ENCODE data around the gene KRT34.
A peak's percentile ranks its signal among the peaks of the same experiment; 100 is the strongest.

Gene KRT34

GRCh38 chr17:41421617-41422016 lies 39.5 kb upstream of the KRT34 start:
- TF ChIP-seq, protein P1, sequence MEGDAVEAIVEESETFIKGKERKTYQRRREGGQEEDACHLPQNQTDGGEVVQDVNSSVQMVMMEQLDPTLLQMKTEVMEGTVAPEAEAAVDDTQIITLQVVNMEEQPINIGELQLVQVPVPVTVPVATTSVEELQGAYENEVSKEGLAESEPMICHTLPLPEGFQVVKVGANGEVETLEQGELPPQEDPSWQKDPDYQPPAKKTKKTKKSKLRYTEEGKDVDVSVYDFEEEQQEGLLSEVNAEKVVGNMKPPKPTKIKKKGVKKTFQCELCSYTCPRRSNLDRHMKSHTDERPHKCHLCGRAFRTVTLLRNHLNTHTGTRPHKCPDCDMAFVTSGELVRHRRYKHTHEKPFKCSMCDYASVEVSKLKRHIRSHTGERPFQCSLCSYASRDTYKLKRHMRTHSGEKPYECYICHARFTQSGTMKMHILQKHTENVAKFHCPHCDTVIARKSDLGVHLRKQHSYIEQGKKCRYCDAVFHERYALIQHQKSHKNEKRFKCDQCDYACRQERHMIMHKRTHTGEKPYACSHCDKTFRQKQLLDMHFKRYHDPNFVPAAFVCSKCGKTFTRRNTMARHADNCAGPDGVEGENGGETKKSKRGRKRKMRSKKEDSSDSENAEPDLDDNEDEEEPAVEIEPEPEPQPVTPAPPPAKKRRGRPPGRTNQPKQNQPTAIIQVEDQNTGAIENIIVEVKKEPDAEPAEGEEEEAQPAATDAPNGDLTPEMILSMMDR (IDR thresholded peaks at IDR 0.05; ENCODE audit: poor library complexity, severe bottlenecking), result no peak
- Histone ChIP-seq H3K4me1 (ENCODE audit: insufficient read depth, poor library complexity, severe bottlenecking) (peaks cover 41% of the 10 kb centered on the region), H3K4me3 (ENCODE audit: severe bottlenecking) (no peak overlapping the region), H3K9me3 (ENCODE audit: severe bottlenecking) (no peaks in the 10 kb centered on the region), H3K36me3 (ENCODE audit: low read depth) (no peaks in the 10 kb centered on the region), H3K27ac (ENCODE audit: poor library complexity, severe bottlenecking) (peak overlapping the region; percentile 82), H3K27me3 (ENCODE audit: insufficient read depth, poor library complexity, severe bottlenecking) (no peaks in the 10 kb centered on the region)
- no peak for DNase-seq (ENCODE audit: low spot score)
- no peak for ATAC-seq (ENCODE audit: low read depth)

GRCh38 chr17:41421116-41421515 lies 39.0 kb upstream of the KRT34 start:
- ATAC-seq (ENCODE audit: low read depth) (peak; percentile 87), DNase-seq (ENCODE audit: low spot score) (no peak)
- Histone ChIP-seq H3K9me3 (ENCODE audit: severe bottlenecking) (no peaks in the 10 kb centered on the region), H3K27ac (ENCODE audit: poor library complexity, severe bottlenecking) (peak overlapping the region; percentile 82), H3K4me3 (ENCODE audit: severe bottlenecking) (no peak overlapping the region), H3K27me3 (ENCODE audit: insufficient read depth, poor library complexity, severe bottlenecking) (no peaks in the 10 kb centered on the region), H3K4me1 (ENCODE audit: insufficient read depth, poor library complexity, severe bottlenecking) (peaks cover 41% of the 10 kb centered on the region), H3K36me3 (ENCODE audit: low read depth) (no peaks in the 10 kb centered on the region)
- TF ChIP-seq, protein P1 (IDR thresholded peaks at IDR 0.05; ENCODE audit: poor library complexity, severe bottlenecking), result no peak

- Histone ChIP-seq H3K27ac (ENCODE audit: poor library complexity, severe bottlenecking) (peak overlapping the region; percentile 82), H3K4me1 (ENCODE audit: insufficient read depth, poor library complexity, severe bottlenecking) (peaks cover 41% of the 10 kb centered on the region), H3K9me3 (ENCODE audit: severe bottlenecking) (no peaks in the 10 kb centered on the region), H3K27me3 (ENCODE audit: insufficient read depth, poor library complexity, severe bottlenecking) (no peaks in the 10 kb centered on the region), H3K36me3 (ENCODE audit: low read depth) (no peaks in the 10 kb centered on the region), H3K4me3 (ENCODE audit: severe bottlenecking) (no peak overlapping the region)
- TF ChIP-seq, protein P1 (IDR thresholded peaks at IDR 0.05; ENCODE audit: poor library complexity, severe bottlenecking), result no peak
- peak; percentile 77 for ATAC-seq (ENCODE audit: low read depth)
- no peak for DNase-seq (ENCODE audit: low spot score)
These were observed 38.0 kb upstream of the KRT34 start for GRCh38 chr17:41420134-41420533.

DNA sequence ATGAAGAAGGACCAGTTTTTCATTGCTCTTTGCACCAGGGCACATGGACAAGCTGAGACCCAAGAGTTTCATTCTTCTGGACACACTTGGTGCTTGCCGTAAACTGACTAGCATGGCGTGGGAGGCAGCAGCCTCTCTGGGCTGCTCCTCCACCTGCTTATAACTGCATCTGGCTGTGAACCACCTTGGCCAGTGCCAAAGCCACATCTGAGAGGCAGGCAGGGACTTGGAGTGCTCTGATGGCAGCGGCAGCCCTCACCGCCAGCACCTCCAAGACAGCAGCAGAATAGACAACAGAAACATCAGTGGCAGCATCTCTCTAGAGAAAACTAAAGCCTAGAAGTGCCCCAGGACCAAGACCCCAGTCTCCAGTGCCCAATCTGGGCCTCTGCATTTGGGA lies 37.6 kb upstream of the KRT34 start:
- peaks cover 41% of the 10 kb centered on the region for H3K4me1 ChIP-seq (ENCODE audit: insufficient read depth, poor library complexity, severe bottlenecking)
- H3K27me3 ChIP-seq (ENCODE audit: insufficient read depth, poor library complexity, severe bottlenecking), result no peaks in the 10 kb centered on the region
- no peaks in the 10 kb centered on the region for H3K9me3 ChIP-seq (ENCODE audit: severe bottlenecking)
- DNase-seq (ENCODE audit: low spot score), result no peak
- TF ChIP-seq, protein P1 (IDR thresholded peaks at IDR 0.05; ENCODE audit: poor library complexity, severe bottlenecking), result no peak
- H3K4me3 ChIP-seq (ENCODE audit: severe bottlenecking), result no peak overlapping the region
- no peaks in the 10 kb centered on the region for H3K36me3 ChIP-seq (ENCODE audit: low read depth)
- ATAC-seq (ENCODE audit: low read depth), result no peak
- H3K27ac ChIP-seq (ENCODE audit: poor library complexity, severe bottlenecking), result peak overlapping the region; percentile 82

DNA sequence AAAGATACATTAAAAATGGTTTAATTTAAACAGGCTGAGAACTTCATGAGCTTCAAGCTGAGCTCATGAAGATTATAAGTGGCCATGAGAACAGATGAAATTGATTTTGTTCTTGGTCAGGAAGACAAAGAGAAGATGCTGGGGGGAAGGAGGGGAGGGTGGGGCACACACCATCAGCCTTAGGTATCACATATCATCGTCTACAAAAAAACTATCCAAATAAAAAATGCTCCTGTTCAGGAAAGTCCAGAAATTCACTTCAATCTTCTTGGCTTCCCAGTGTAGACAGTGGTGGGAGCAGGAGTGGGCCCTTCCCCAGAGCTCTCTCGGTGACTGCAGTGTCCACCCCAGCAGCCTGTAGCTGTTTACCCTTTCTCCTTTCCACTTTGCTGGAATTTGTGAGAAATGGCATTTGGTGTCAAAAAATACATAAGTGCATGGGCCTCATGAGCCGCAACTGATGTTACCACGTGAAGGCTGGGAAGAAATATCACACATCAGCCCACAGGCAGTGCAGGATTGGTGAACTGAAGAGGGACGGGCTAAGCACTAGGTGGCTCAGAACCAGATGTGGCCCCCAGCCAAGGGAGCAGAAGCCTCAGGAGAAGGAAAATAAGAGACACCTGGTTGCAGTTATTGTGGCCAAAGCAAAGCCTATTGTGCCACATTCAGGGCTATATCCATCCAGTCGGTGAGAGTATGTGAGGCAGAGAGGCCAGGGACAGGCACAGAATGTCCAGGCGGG lies 36.2 kb upstream of the KRT34 start:
- peak overlapping the region; percentile 82 for H3K27ac ChIP-seq (ENCODE audit: poor library complexity, severe bottlenecking)
- DNase-seq (ENCODE audit: low spot score), result no peak

More for the DNA sequence above, 36.2 kb upstream of the KRT34 start:
- Histone ChIP-seq H3K4me3 (ENCODE audit: severe bottlenecking) (no peak overlapping the region), H3K36me3 (ENCODE audit: low read depth) (no peaks in the 10 kb centered on the region), H3K27me3 (ENCODE audit: insufficient read depth, poor library complexity, severe bottlenecking) (no peaks in the 10 kb centered on the region), H3K9me3 (ENCODE audit: severe bottlenecking) (no peaks in the 10 kb centered on the region), H3K4me1 (ENCODE audit: insufficient read depth, poor library complexity, severe bottlenecking) (peaks cover 41% of the 10 kb centered on the region)
- TF ChIP-seq, protein P1 (IDR thresholded peaks at IDR 0.05; ENCODE audit: poor library complexity, severe bottlenecking), result no peak
- no peak for ATAC-seq (ENCODE audit: low read depth)
